HepG2 (cell line): Measurements from ENCODE around the gene FAM53B. TPM values are rescaled to one million over a fixed set of nuclear protein-coding genes. Genes with fewer than 3 reads are reported as not detected.

Experiments used
- ATAC-seq: fragments of 200-7000 bp; cut with Tn5 transposase; 3 replicates; pipeline ENCODE4 v1.9.1; 2020; ENCODE audit warnings: mild to moderate bottlenecking, moderate library complexity
- BruUV-seq: library from RNA; stranded (reverse); fragments of 400-500 nt; replicated peaks from 2 replicates; lab custom pipeline; 2021; lab: Mats Ljungman, UMichigan
- CTCF ChIA-PET: fragments of 300-600 bp; formaldehyde crosslinking; extraction: SDS; loops from one replicate; lab custom pipeline; 2021; ENCODE audit warnings: low total read pairs, inconsistent platforms, low intra/inter-chr PET ratio; lab: Yijun Ruan, JAX
- POLR2A ChIA-PET: fragments of 350-600 bp; sonication (Branson Sonifier 250); formaldehyde crosslinking; loops from one replicate; lab custom pipeline; 2020; ENCODE audit warnings: antibody characterized with exemption, inconsistent platforms; lab: Yijun Ruan, JAX
- DNase-seq: peaks from one replicate; pipeline ENCODE4 v3.0.0-alpha.2; 2015; ENCODE audit warnings: low spot score
- FAIRE-seq: peaks from 3 replicates; lab custom pipeline; 2011; peaks lifted over from hg19 to GRCh38; lab: Jason Lieb, UNC
- H2AFZ ChIP-seq: one replicate; pipeline ENCODE4 v1.6.1; 2011; ENCODE audit warnings: low read length, inconsistent platforms
- H3K27ac ChIP-seq: fragments of 300-600 bp; 3 replicates; pipeline ENCODE4 v1.8.0; 2011; ENCODE audit warnings: mixed run types, mild to moderate bottlenecking, mixed read lengths, low read length, inconsistent platforms; ENCODE audit not compliant: insufficient read depth; ENCODE audit errors: extremely low read length
- H3K27me3 ChIP-seq, 2 experiments: fragments of 200-600 bp in 1 of 2; 2 replicates in 1 of 2; 3 replicates in 1 of 2; pipeline versions ENCODE4 v1.6.0 to v1.8.0; 2011; ENCODE audit warnings: low read length in 2 of 2, mild to moderate bottlenecking in 2 of 2, moderate library complexity in 2 of 2, inconsistent platforms in 1 of 2; ENCODE audit not compliant: insufficient read depth in 2 of 2, control insufficient read depth in 1 of 2
- H3K36me3 ChIP-seq, 2 experiments: fragments of 200-600 bp in 1 of 2; replicated peaks in 1 of 2; 2 replicates in 1 of 2; 3 replicates in 1 of 2; pipeline versions ENCODE4 v1.5.1 to v1.8.0; 2011; ENCODE audit warnings: low read length in 2 of 2, inconsistent platforms in 1 of 2; ENCODE audit not compliant: insufficient read depth in 2 of 2, control insufficient read depth in 1 of 2
- H3K4me1 ChIP-seq: 2 replicates; pipeline ENCODE4 v1.5.1; 2012; ENCODE audit warnings: low read length, inconsistent platforms; ENCODE audit not compliant: insufficient read depth
- H3K4me2 ChIP-seq: 2 replicates; pipeline ENCODE4 v1.6.0; 2011; ENCODE audit warnings: low read depth, low read length, inconsistent platforms
- H3K4me3 ChIP-seq, 3 experiments: fragments of 200-600 bp in 1 of 3; sonication (generic), shearing (Covaris generic) in 1 of 3; replicated peaks in 1 of 3; 2 replicates each; pipeline ENCODE4 v1.5.1; 2011 to 2016; ENCODE audit warnings: low read length in 3 of 3, inconsistent platforms in 2 of 3, low read depth in 2 of 3, mild to moderate bottlenecking in 2 of 3, control low read depth in 1 of 3, mixed read lengths in 1 of 3; ENCODE audit not compliant: insufficient read depth in 1 of 3
- H3K79me2 ChIP-seq: one replicate; pipeline ENCODE4 v1.6.1; 2011; ENCODE audit warnings: low read length, inconsistent platforms; ENCODE audit not compliant: insufficient read depth
- H3K9ac ChIP-seq: 2 replicates; pipeline ENCODE4 v1.6.0; 2011; ENCODE audit warnings: mild to moderate bottlenecking, low read depth, low read length, inconsistent platforms; ENCODE audit not compliant: insufficient read depth
- H3K9me3 ChIP-seq: 2 replicates; pipeline ENCODE4 v1.5.1; 2012; ENCODE audit warnings: mild to moderate bottlenecking, low read length
- H4K20me1 ChIP-seq: 2 replicates; pipeline ENCODE4 v1.6.0; 2011; ENCODE audit warnings: inconsistent platforms, mild to moderate bottlenecking, low read length, moderate library complexity; ENCODE audit not compliant: insufficient read depth
- CREBL2 ChIP-seq: sonication (generic); formaldehyde crosslinking; IDR thresholded peaks from 2 replicates; pipeline ENCODE4 v1.8.1; 2023; ENCODE audit warnings: missing genetic modification reagents, mild to moderate bottlenecking, borderline replicate concordance
- CTCF ChIP-seq: sonication (generic); formaldehyde crosslinking; IDR thresholded peaks from 2 replicates; pipeline ENCODE4 v1.5.0; 2020; ENCODE audit warnings: mild to moderate bottlenecking, missing genetic modification reagents, moderate library complexity
- EED ChIP-seq: sonication (generic); formaldehyde crosslinking; IDR thresholded peaks from 2 replicates; pipeline ENCODE4 v1.5.0; 2020; ENCODE audit warnings: mild to moderate bottlenecking, missing genetic modification reagents
- FOXJ3 ChIP-seq: sonication (generic); formaldehyde crosslinking; IDR thresholded peaks from 2 replicates; pipeline ENCODE4 v1.4.0; 2020; ENCODE audit warnings: missing genetic modification reagents, mild to moderate bottlenecking, borderline replicate concordance
- GTF3A ChIP-seq: sonication (generic); formaldehyde crosslinking; conservative IDR thresholded peaks from 2 replicates; pipeline ENCODE4 v1.4.0; 2020; ENCODE audit warnings: mild to moderate bottlenecking, missing genetic modification reagents
- JUNB ChIP-seq: sonication (generic); formaldehyde crosslinking; IDR thresholded peaks from 2 replicates; pipeline ENCODE4 v1.8.0; 2022; ENCODE audit warnings: missing genetic modification reagents, mild to moderate bottlenecking, borderline replicate concordance
- RAD21 ChIP-seq: fragments of 450-650 bp; formaldehyde crosslinking; IDR thresholded peaks from 2 replicates; pipeline ENCODE4 v1.5.0; 2020; ENCODE audit warnings: mild to moderate bottlenecking
- SKIL ChIP-seq: sonication (generic); formaldehyde crosslinking; IDR thresholded peaks from 2 replicates; pipeline ENCODE4 v1.8.0; 2022; ENCODE audit warnings: missing genetic modification reagents, mild to moderate bottlenecking, moderate library complexity, borderline replicate concordance
- STAG1 ChIP-seq: sonication (generic); formaldehyde crosslinking; IDR thresholded peaks from 2 replicates; pipeline ENCODE4 v1.4.0; 2020; ENCODE audit warnings: missing genetic modification reagents
- TFAP4 ChIP-seq: sonication (generic); IDR thresholded peaks from 2 replicates; pipeline ENCODE4 v1.6.1; 2016; ENCODE audit warnings: low read depth, borderline replicate concordance
- TSC22D2 ChIP-seq: sonication (generic); formaldehyde crosslinking; IDR thresholded peaks from 2 replicates; pipeline ENCODE4 v1.5.1; 2020; ENCODE audit warnings: missing genetic modification reagents, mild to moderate bottlenecking, borderline replicate concordance
- ZNF329 ChIP-seq: sonication (generic); formaldehyde crosslinking; IDR thresholded peaks from 2 replicates; pipeline ENCODE4 v1.9.0; 2021; ENCODE audit warnings: low read depth, mild to moderate bottlenecking, missing genetic modification reagents
- ZNF768 ChIP-seq: sonication (generic); formaldehyde crosslinking; IDR thresholded peaks from 2 replicates; pipeline ENCODE4 v1.4.0; 2020; ENCODE audit warnings: missing genetic modification reagents
- ZNF776 ChIP-seq: sonication (generic); formaldehyde crosslinking; IDR thresholded peaks from 2 replicates; pipeline ENCODE4 v1.4.0; 2020; ENCODE audit warnings: mild to moderate bottlenecking, missing genetic modification reagents
- ZNF790 ChIP-seq: sonication (generic); formaldehyde crosslinking; IDR thresholded peaks from 2 replicates; pipeline ENCODE4 v1.8.0; 2022; ENCODE audit warnings: missing genetic modification reagents, mild to moderate bottlenecking, borderline replicate concordance
- WGBS: methylation state at CpG from one replicate; pipeline ENCODE4 v1.1.6; 2017; ENCODE audit warnings: low lambda C conversion rate; 5-methylcytosine and 5-hydroxymethylcytosine counted together
- in situ Hi-C: cut with HindIII; loops from 2 replicates; pipeline ENCODE4 v1.10.0; 2017; ENCODE audit warnings: low pct_unique_long_range_greater_than_20kb; ENCODE audit not compliant: extremely low pct_ligation_motif_present
- intact Hi-C: fragments of 100-400 bp; cut with micrococcal nuclease; formaldehyde crosslinking; loops from one replicate; pipeline ENCODE4 v1.10.0; 2022; ENCODE audit not compliant: unreplicated experiment
- polyA plus RNA-seq, 8 experiments: library from polyadenylated mRNA; depleted of rRNA in 3 of 8; stranded (reverse) in 7 of 8; unstranded in 1 of 8; fragments of >200 nt; fragmentation: Illumina TruSeq in 4 of 8; extraction: Trizol in 4 of 8; gene quantifications; 2 replicates each; pipeline versions ENCODE4 v1.2.1 to v1.2.3, GENCODE V29; 2011 to 2016; ENCODE audit warnings: low read depth in 4 of 8, missing spikeins in 1 of 8, mixed read lengths in 1 of 8; ENCODE audit not compliant: insufficient read depth in 1 of 8
- total RNA-seq, 5 experiments: library from RNA; depleted of rRNA; stranded (reverse); fragments of >200 nt; fragmentation: Illumina TruSeq; extraction: Trizol; gene quantifications; 2 replicates each; pipeline ENCODE4 v1.2.3, GENCODE V29; 2016; ENCODE audit warnings: low read depth in 1 of 5
- TF ChIP-seq, protein P1 (sequence below): sonication (generic); formaldehyde crosslinking; IDR thresholded peaks from 2 replicates; pipeline ENCODE4 v1.4.0; 2020; ENCODE audit warnings: missing genetic modification reagents, mild to moderate bottlenecking, borderline replicate concordance

FAM53B gene
- total and polyA plus RNA-seq, 2 of the 13 experiments (the other 11 are each of a cell fraction or from before 2014, with no cell fraction given): 6.4 to 19.3 TPM

GRCh38 chr10:124632064-124632531 lies 112.1 kb downstream of the FAM53B start:
- H3K9ac ChIP-seq: no peak overlapping the region
- no peaks in the 10 kb centered on the region for H3K27me3 ChIP-seq
- no peaks in the 10 kb centered on the region for H3K9me3 ChIP-seq
- ATAC-seq (peak; percentile 62), FAIRE-seq (no peak), DNase-seq (peak; percentile 8)
- no peak overlapping the region for H3K4me3 ChIP-seq
- H3K4me2 ChIP-seq: no peak overlapping the region
- H3K36me3 ChIP-seq: peaks cover 0 to 3% of the 10 kb centered on the region in 2 experiments; a peak in 2 of 5 replicates
- H4K20me1 ChIP-seq: no peaks in the 10 kb centered on the region
- intact Hi-C loops: loop anchor here (1.0 kb wide), 2 partner anchors 39 to 109 kb away; no protein-coding TSS in a partner anchor
- in situ Hi-C loops: no loop called here
- H3K4me1 ChIP-seq: no peaks in the 10 kb centered on the region
- CTCF ChIA-PET: interaction anchor here (0.9 to 1.5 kb wide), 2 partner anchors 109 to 114 kb away, joined by 3 to 7 read pairs; no protein-coding TSS in a partner anchor
- no TSS peak for BruUV-seq
- no peak overlapping the region for H2AFZ ChIP-seq
- 89% methylated on average over 14 of the region's 19 CpGs for WGBS
- POLR2A ChIA-PET: no interaction called here
- H3K79me2 ChIP-seq: no peaks in the 10 kb centered on the region
- no peak overlapping the region for H3K27ac ChIP-seq
- TF ChIP-seq EED (CRISPR knock-in tag): no peak
- TF ChIP-seq TFAP4: no peak
- no peak for TF ChIP-seq FOXJ3 (CRISPR knock-in tag)
- no peak for TF ChIP-seq CREBL2 (CRISPR knock-in tag)
- TF ChIP-seq TSC22D2 (CRISPR knock-in tag): no peak
- TF ChIP-seq ZNF329 (CRISPR knock-in tag): no peak
- no peak for TF ChIP-seq GTF3A (CRISPR knock-in tag)
- no peak for TF ChIP-seq SKIL (CRISPR knock-in tag)
- TF ChIP-seq JUNB (CRISPR knock-in tag): no peak
- TF ChIP-seq CTCF (CRISPR knock-in tag): peak; percentile 61
- no peak for TF ChIP-seq ZNF776 (CRISPR knock-in tag)
- peak; percentile 69 for TF ChIP-seq STAG1 (CRISPR knock-in tag)
- no peak for TF ChIP-seq ZNF768 (CRISPR knock-in tag)
- TF ChIP-seq, protein P1, sequence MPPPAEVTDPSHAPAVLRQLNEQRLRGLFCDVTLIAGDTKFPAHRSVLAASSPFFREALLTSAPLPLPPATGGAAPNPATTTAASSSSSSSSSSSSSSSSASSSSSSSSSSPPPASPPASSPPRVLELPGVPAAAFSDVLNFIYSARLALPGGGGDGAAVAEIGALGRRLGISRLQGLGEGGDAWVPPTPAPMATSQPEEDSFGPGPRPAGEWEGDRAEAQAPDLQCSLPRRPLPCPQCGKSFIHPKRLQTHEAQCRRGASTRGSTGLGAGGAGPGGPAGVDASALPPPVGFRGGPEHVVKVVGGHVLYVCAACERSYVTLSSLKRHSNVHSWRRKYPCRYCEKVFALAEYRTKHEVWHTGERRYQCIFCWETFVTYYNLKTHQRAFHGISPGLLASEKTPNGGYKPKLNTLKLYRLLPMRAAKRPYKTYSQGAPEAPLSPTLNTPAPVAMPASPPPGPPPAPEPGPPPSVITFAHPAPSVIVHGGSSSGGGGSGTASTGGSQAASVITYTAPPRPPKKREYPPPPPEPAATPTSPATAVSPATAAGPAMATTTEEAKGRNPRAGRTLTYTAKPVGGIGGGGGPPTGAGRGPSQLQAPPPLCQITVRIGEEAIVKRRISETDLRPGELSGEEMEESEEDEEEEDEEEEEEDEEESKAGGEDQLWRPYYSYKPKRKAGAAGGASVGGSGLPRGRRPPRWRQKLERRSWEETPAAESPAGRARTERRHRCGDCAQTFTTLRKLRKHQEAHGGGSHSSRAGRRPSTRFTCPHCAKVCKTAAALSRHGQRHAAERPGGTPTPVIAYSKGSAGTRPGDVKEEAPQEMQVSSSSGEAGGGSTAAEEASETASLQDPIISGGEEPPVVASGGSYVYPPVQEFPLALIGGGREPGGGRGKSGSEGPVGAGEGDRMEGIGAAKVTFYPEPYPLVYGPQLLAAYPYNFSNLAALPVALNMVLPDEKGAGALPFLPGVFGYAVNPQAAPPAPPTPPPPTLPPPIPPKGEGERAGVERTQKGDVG (CRISPR knock-in tag): 0 out of 2 replicates have a peak, but pooled peaks have one; percentile 21
- peak; percentile 52; the same call in 1 of the 2 replicates for TF ChIP-seq RAD21 (CRISPR knock-in tag)
- TF ChIP-seq ZNF790 (CRISPR knock-in tag): no peak
